ENCODE measurements around the gene PANK4. TPM values are rescaled to one million over a fixed set of nuclear protein-coding genes. Genes with fewer than 3 reads are reported as not detected.

Gene PANK4
- total and polyA plus RNA-seq, 9 of the 15 experiments (the other 6 are each of a cell fraction or from before 2014, with no cell fraction given) = 0.93 to 55.6 (median 31.5) TPM

GRCh38 chr1:2508751-2509150 is 17.6 kb downstream of the PANK4 start:
- H4K20me1 ChIP-seq (replicated peaks; ENCODE audit: control insufficient read depth, insufficient read depth, low read length) = peaks cover 5% of the 10 kb centered on the region; the same call in 1 of the 2 replicates
- in situ Hi-C loops (cut with MboI) (no loop called here), intact Hi-C loops (cut with micrococcal nuclease) (no loop called here)
- H3K4me3 ChIP-seq = no peak overlapping the region
- H3K4me1 ChIP-seq (replicated peaks in 1 of 2; ENCODE audit: control insufficient read depth in 2 of 2, insufficient read depth in 2 of 2, low read length in 2 of 2) = peaks cover 0 to 69% of the 10 kb centered on the region in 2 experiments; a peak in 2 of 5 replicates
- DNase-seq (ENCODE audit: extremely low read depth in 1 of 4, low spot score in 3 of 4) (no peak), ATAC-seq (no peak), FAIRE-seq (no peak)
- no peaks in the 10 kb centered on the region for H3K79me2 ChIP-seq (ENCODE audit: control insufficient read depth, insufficient read depth, low read length)
- POLR2A ChIA-PET = no interaction called here
- H3K9me3 ChIP-seq (replicated peaks; ENCODE audit: control insufficient read depth, insufficient read depth, low read depth, low read length) = no peaks in the 10 kb centered on the region
- CTCF ChIA-PET (ENCODE audit: low intra/inter-chr PET ratio) = no interaction called here
- no peak overlapping the region for H3K27ac ChIP-seq (ENCODE audit: extremely low read depth, low read depth, low read length)
- H3K27me3 ChIP-seq (ENCODE audit: control insufficient read depth in 2 of 2, insufficient read depth in 2 of 2, low read length in 2 of 2) = peaks cover 9 to 18% of the 10 kb centered on the region in 2 experiments; a peak in 4 of 5 replicates
- no TSS peak for BruUV-seq (replicated peaks)
- peaks cover 2% of the 10 kb centered on the region for H3K9me1 ChIP-seq (ENCODE audit: control insufficient read depth, insufficient read depth, low read length)
- H3K36me3 ChIP-seq (ENCODE audit: control insufficient read depth, insufficient read depth, low read length) = peaks cover 63% of the 10 kb centered on the region; the same call in 2 of the 3 replicates
- no peak overlapping the region for H3K4me2 ChIP-seq (ENCODE audit: insufficient read depth, low read length)
- H3K9ac ChIP-seq (ENCODE audit: insufficient read depth in 1 of 2, low read depth in 2 of 2, low read length in 2 of 2) = no peak overlapping the region
- 91% methylated on average over 28 of the region's 29 CpGs for WGBS (ENCODE audit: insufficient coverage, low coverage, missing lambda C conversion rate)
- no peak overlapping the region for H2AFZ ChIP-seq (ENCODE audit: low read depth, low read length)
- no peak for TF ChIP-seq THAP12 (CRISPR knock-in tag; IDR thresholded peaks at IDR 0.05)
- no peak for TF ChIP-seq RBM25 (IDR thresholded peaks at IDR 0.05; ENCODE audit: low read depth, low read length, severe bottlenecking)
- TF ChIP-seq ZNF740 (CRISPR knock-in tag; IDR thresholded peaks at IDR 0.05) = no peak
- TF ChIP-seq ZNF740 (tag; IDR thresholded peaks at IDR 0.05) = no peak
- TF ChIP-seq KLF16 (IDR thresholded peaks at IDR 0.05) = no peak
- no peak for TF ChIP-seq SMARCE1 (IDR thresholded peaks at IDR 0.05)
- no peak for TF ChIP-seq ZNF785 (CRISPR knock-in tag; IDR thresholded peaks at IDR 0.05)
- no peak for TF ChIP-seq AFF4 (CRISPR knock-in tag; IDR thresholded peaks at IDR 0.05)
- no peak for TF ChIP-seq ZNF140 (CRISPR knock-in tag; IDR thresholded peaks at IDR 0.05)
- no peak for TF ChIP-seq ZNF354B (CRISPR knock-in tag; IDR thresholded peaks at IDR 0.05)
- no peak for TF ChIP-seq ZNF263 (CRISPR knock-in tag; IDR thresholded peaks at IDR 0.05; ENCODE audit: borderline replicate concordance)
- TF ChIP-seq MXI1 (IDR thresholded peaks at IDR 0.05; ENCODE audit: low read depth, low read length) = no peak
- no peak for TF ChIP-seq BRF1 (IDR thresholded peaks at IDR 0.05; ENCODE audit: borderline replicate concordance, extremely low read depth, insufficient read length)
- no peak for TF ChIP-seq RBM34 (IDR thresholded peaks at IDR 0.05; ENCODE audit: borderline replicate concordance, insufficient read depth, low read length)
- no peak for TF ChIP-seq EP300 (IDR thresholded peaks at IDR 0.05; ENCODE audit: low read length)
- TF ChIP-seq KLF6 (CRISPR knock-in tag; IDR thresholded peaks at IDR 0.05; ENCODE audit: borderline replicate concordance) = no peak
- no peak for TF ChIP-seq BRD9 (IDR thresholded peaks at IDR 0.05; ENCODE audit: low read depth, partially characterized antibody)
- TF ChIP-seq ZEB2 (IDR thresholded peaks at IDR 0.05) = no peak
